PC-3 (cell line): ENCODE results near the gene CBFA2T2.
"Not testable (repeated sequence)": the region's sequence is repeated elsewhere in the genome, so short reads cannot be mapped to it uniquely, and the experiment has no call there.

Source experiments
- EZH2 ChIP-seq: fragments of 300-600 bp; sonication (generic); IDR thresholded peaks from one replicate; pipeline ENCODE4 v1.6.1; 2017; ENCODE audit warnings: antibody characterized with exemption, mild to moderate bottlenecking, low read length; ENCODE audit not compliant: unreplicated experiment
- TF ChIP-seq, protein P1 (sequence below): fragments of 300-600 bp; sonication (generic); conservative IDR thresholded peaks from 2 replicates; pipeline ENCODE4 v1.5.1; 2017; ENCODE audit warnings: antibody characterized with exemption, low read depth, mild to moderate bottlenecking, low read length

DNA sequence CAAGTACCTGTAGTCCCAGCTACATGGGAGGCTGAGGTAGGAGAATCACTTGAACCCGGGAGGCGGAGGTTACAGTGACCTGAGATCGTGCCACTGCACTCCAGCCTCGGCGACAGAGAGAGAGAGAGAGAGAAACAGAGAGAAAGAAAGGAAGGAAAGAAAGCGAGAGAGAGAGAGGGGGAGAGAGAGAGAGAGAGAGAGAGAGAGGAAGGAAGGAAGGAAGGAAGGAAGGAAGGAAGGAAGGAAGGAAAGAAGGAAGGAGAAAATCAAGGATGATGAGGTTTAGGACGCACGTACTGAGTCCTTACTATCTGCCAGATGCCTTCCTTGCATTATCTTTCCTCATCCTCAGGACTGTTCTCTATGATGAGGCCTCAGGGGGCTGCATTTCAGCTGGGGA is 25.1 kb upstream of the CBFA2T2 start:
- TF ChIP-seq EZH2: not testable (repeated sequence)
- TF ChIP-seq, protein P1, sequence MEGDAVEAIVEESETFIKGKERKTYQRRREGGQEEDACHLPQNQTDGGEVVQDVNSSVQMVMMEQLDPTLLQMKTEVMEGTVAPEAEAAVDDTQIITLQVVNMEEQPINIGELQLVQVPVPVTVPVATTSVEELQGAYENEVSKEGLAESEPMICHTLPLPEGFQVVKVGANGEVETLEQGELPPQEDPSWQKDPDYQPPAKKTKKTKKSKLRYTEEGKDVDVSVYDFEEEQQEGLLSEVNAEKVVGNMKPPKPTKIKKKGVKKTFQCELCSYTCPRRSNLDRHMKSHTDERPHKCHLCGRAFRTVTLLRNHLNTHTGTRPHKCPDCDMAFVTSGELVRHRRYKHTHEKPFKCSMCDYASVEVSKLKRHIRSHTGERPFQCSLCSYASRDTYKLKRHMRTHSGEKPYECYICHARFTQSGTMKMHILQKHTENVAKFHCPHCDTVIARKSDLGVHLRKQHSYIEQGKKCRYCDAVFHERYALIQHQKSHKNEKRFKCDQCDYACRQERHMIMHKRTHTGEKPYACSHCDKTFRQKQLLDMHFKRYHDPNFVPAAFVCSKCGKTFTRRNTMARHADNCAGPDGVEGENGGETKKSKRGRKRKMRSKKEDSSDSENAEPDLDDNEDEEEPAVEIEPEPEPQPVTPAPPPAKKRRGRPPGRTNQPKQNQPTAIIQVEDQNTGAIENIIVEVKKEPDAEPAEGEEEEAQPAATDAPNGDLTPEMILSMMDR: not testable (repeated sequence)
